ENCODE measurements around the gene BMP6. TPM values are rescaled to one million over a fixed set of nuclear protein-coding genes. Genes with fewer than 3 reads are reported as not detected.
"Not testable (repeated sequence)": the region's sequence is repeated elsewhere in the genome, so short reads cannot be mapped to it uniquely, and the experiment has no call there.

BMP6 gene
- total RNA-seq, 3 donors from 2014 or later: 3.5 to 11.1 (median 6.2) TPM

- intact Hi-C loops (cut with DNase I; ENCODE audit: low total_unique reads): no loop called here
- peak in 1 of 2 donors; percentile 12 for DNase-seq (ENCODE audit: low spot score in 2 of 2)
- Histone ChIP-seq H3K9me3 (no peaks in the 10 kb centered on the region), H3K4me1 (no peaks in the 10 kb centered on the region), H3K36me3 (peaks cover 9% of the 10 kb centered on the region), H3K4me3 (no peak overlapping the region), H3K27ac (no peak overlapping the region), H3K27me3 (no peaks in the 10 kb centered on the region)
- TF ChIP-seq POLR2AphosphoS5 (IDR thresholded peaks at IDR 0.05) (no peak), POLR2A (IDR thresholded peaks at IDR 0.05) (no peak)
- TF ChIP-seq, protein P1, sequence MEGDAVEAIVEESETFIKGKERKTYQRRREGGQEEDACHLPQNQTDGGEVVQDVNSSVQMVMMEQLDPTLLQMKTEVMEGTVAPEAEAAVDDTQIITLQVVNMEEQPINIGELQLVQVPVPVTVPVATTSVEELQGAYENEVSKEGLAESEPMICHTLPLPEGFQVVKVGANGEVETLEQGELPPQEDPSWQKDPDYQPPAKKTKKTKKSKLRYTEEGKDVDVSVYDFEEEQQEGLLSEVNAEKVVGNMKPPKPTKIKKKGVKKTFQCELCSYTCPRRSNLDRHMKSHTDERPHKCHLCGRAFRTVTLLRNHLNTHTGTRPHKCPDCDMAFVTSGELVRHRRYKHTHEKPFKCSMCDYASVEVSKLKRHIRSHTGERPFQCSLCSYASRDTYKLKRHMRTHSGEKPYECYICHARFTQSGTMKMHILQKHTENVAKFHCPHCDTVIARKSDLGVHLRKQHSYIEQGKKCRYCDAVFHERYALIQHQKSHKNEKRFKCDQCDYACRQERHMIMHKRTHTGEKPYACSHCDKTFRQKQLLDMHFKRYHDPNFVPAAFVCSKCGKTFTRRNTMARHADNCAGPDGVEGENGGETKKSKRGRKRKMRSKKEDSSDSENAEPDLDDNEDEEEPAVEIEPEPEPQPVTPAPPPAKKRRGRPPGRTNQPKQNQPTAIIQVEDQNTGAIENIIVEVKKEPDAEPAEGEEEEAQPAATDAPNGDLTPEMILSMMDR (IDR thresholded peaks at IDR 0.05): no peak
Observed at GRCh38 chr6:7895125-7895423, 169.2 kb downstream of the BMP6 start.

- Histone ChIP-seq H3K27me3 (no peaks in the 10 kb centered on the region), H3K4me1 (no peaks in the 10 kb centered on the region), H3K27ac (no peak overlapping the region), H3K9me3 (no peaks in the 10 kb centered on the region), H3K4me3 (no peak overlapping the region), H3K36me3 (peaks cover 5% of the 10 kb centered on the region)
- no peak for TF ChIP-seq POLR2AphosphoS5 (IDR thresholded peaks at IDR 0.05)
- TF ChIP-seq, protein P1 (IDR thresholded peaks at IDR 0.05): no peak
- TF ChIP-seq POLR2A (IDR thresholded peaks at IDR 0.05): no peak
- intact Hi-C loops (cut with DNase I; ENCODE audit: low total_unique reads): no loop called here
- no peak for DNase-seq (ENCODE audit: low spot score in 2 of 2)
Observed at GRCh38 chr6:7896465-7896987, 170.6 kb downstream of the BMP6 start.

GRCh38 chr6:7897461-7898192 lies 171.7 kb downstream of the BMP6 start:
- intact Hi-C loops (cut with DNase I; ENCODE audit: low total_unique reads): no loop called here
- H3K36me3 ChIP-seq: peaks cover 4% of the 10 kb centered on the region
- TF ChIP-seq, protein P1 (IDR thresholded peaks at IDR 0.05): no peak
- TF ChIP-seq POLR2AphosphoS5 (IDR thresholded peaks at IDR 0.05) (no peak), POLR2A (IDR thresholded peaks at IDR 0.05) (no peak)
- no peak overlapping the region for H3K4me3 ChIP-seq
- H3K9me3 ChIP-seq: no peaks in the 10 kb centered on the region
- H3K27ac ChIP-seq: no peak overlapping the region
- no peaks in the 10 kb centered on the region for H3K27me3 ChIP-seq
- DNase-seq (ENCODE audit: low spot score in 2 of 2): peak in 1 of 2 donors; percentile 17
- no peaks in the 10 kb centered on the region for H3K4me1 ChIP-seq

DNA sequence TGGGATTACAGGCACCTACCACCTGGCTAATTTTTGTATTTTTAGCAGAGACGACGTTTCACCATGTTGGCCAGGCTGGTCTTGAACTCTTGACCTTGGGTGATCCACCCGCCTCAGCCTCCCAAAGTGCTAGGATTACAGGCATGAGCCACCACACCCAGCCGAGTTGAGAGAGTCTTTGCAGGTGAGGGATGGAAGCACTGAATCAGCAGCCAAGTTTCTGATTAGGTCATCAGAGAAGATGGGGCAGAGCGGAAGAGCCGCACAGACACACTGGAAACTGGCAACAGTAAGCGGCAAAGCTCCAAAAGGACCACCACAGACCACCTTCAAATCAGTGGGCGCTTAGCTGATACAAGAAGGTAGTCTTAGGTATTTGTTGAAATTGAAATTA lies 172.3 kb downstream of the BMP6 start:
- H3K27me3 ChIP-seq; H3K9me3 ChIP-seq; H3K4me3 ChIP-seq; H3K27ac ChIP-seq; intact Hi-C loops (cut with DNase I; ENCODE audit: low total_unique reads); H3K4me1 ChIP-seq; H3K36me3 ChIP-seq; DNase-seq (ENCODE audit: low spot score in 2 of 2): not testable (repeated sequence)

DNA sequence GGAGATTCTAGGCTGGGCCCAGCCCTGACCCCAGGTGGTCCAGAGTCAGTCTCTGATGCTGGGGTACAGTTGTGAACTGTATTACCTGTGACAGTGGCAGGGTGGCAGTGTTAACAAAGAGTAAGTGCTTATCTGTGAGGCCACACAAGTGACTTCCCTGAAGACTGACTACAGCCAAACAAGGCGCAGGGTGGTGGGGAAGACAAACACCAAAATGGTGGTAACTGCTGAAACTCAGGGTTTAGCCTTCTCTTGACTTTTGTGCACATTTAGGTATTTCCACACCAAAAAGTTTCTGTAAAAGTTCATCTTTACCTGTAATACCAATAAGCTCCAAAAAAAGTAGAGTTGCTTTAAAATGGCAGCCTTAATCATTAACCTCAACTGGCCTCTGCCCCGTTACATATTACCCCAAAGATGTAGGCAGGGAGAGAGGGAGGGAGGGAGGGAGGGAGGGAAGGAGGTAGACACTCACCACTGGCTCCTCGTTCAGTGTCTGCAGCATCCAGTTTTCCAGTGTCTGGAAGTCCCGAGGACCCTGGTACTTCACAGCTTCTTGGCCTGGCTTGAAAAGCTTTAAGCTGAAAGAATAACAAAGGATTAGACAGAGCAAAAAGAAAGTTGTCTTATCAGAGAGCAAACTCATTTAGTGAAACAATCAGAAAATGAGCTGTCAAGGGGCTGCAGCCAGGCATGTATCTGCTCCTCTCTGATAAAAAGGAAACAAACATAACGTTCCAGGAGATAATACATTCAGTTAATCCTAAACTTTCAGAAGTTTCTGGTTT lies 173.4 kb downstream of the BMP6 start:
- Histone ChIP-seq H3K9me3 (no peaks in the 10 kb centered on the region), H3K4me3 (no peak overlapping the region), H3K36me3 (peaks cover 4% of the 10 kb centered on the region), H3K4me1 (no peaks in the 10 kb centered on the region), H3K27me3 (no peaks in the 10 kb centered on the region), H3K27ac (no peak overlapping the region)
- DNase-seq (ENCODE audit: low spot score in 2 of 2): peak in 1 of 2 donors; percentile 14
- intact Hi-C loops (cut with DNase I; ENCODE audit: low total_unique reads): no loop called here
- TF ChIP-seq POLR2AphosphoS5 (IDR thresholded peaks at IDR 0.05): no peak
- TF ChIP-seq POLR2A (IDR thresholded peaks at IDR 0.05): no peak
- TF ChIP-seq, protein P1 (IDR thresholded peaks at IDR 0.05): no peak

Data from breast epithelium (tissue), 4 donors.